IPS-18c (cell line): ENCODE results near the gene PIGL.

Experiments
- H3K4me3 ChIP-seq: 2 replicates; pipeline ENCODE4 v1.7.0; 2013; ENCODE audit warnings: low read depth, mild to moderate bottlenecking, low read length, moderate library complexity; ENCODE audit not compliant: insufficient read depth
- H3K9me3 ChIP-seq: one replicate; pipeline ENCODE4 v1.6.1; 2013; ENCODE audit warnings: mild to moderate bottlenecking, low read length, moderate library complexity; ENCODE audit not compliant: control insufficient read depth, insufficient read depth

The PIGL gene

DNA sequence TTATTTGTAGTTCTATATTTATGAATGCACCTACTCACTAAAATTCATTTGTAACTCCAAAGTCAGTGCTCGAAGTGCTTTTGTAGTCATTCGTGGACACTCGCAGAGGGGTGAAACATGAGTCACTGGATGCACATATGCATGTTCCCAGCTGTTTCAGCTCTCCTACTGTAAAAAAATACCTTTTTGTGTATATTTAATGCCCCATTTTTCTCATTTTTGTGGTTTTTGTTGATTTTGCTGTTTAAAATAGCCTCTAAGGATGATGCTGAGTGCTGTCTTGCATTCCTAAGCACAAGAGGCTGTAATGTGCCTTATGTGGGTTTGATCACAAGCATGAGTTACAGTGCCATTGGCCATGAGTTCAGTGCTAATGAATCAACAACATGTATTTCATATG, 105.6 kb downstream of the PIGL start:
- Histone ChIP-seq H3K4me3 (no peak overlapping the region), H3K9me3 (no peaks in the 10 kb centered on the region)

DNA sequence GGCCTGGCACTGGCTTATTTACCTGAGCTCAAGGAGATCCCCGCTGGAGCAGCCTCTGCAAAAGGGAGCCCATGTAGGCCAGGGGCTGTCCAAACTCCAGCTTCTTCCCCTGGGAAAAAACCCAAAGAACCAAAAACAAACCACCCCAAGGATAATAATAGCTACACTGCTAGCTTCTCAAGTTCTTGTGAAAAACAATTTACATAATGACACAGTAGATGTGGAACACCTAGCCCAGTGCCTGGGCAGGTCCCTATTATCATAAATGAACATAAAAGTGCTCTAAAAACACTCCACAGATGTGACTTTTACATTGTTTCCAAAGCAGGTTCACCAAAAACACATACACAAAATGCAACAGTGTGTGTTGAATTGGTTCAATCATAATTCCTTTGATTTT, 109.0 kb downstream of the PIGL start:
- Histone ChIP-seq H3K4me3 (no peak overlapping the region), H3K9me3 (no peaks in the 10 kb centered on the region)

DNA sequence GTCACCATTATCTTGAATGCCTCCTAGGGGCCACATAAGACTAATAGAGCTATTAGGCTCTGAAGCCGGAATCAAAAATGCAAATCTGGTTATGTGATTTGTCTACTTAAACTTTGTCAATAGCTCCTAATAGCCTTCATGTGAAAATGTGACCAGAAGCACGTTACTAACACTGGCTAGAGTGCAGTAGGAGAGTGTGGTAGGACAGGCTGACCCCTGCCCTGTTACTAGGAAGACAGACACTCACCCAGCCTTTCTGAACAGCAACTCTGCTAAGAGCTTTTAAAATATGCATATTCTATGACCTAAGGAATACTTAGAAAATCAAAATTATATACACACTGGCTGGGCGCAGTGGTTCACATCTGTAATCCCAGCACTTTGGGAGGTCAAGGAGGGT, 110.0 kb downstream of the PIGL start:
- H3K9me3 ChIP-seq = no peaks in the 10 kb centered on the region
- H3K4me3 ChIP-seq = no peak overlapping the region

DNA sequence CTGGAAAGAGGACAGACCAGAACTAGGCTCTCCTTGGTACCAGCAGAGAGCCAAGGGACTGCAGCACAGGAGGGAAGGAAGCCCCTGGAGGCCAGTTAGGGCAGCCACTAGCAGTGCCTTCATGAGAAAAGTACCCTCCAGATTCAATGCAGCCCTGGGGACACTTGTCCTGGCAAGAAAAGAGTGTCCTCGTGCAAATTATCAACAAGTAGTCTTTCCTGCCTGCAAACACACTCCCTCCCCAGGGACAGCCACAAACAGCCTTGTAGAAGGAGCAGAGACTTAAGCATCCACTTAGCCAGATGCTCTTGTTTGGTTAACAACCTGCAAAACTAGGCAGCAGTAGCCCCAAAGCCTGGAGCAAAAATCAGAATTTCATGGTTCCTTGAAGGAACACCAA, 112.0 kb downstream of the PIGL start:
- no peaks in the 10 kb centered on the region for H3K9me3 ChIP-seq
- H3K4me3 ChIP-seq = no peak overlapping the region

DNA sequence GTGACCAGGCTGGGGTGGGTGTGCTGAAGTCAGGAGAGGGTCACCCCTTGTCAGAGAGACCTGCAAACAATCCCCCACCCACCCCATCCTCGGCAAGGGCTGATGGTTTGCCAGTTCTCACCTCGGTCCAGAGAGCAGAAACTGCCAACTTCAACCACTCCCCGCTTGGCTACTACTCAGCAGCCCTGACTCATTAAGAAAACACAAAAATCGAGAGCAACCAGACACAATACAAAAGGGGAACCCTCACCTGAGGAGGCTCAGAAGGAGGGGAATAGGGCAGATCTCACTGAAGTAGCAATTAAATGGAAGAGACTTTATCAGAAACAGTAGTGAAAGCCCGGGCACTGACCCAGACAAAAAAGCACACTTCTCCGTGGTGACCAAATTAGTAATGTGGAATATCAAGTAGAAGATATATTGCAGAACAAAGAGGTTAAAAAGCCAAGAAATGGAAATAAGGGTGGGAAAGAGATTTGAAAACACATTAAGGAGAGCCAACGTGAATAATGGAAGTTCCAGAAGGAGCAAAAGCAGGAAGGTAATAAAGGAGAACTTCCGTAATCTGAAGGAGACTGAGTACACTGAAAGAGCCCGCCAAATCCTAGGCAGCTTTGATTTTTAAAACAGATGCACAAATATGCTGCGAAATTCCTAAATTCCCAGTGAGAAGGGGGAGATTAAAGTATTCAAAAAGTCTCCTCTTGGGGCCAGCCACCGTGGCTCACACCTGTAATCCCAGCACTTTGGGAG, 112.7 kb downstream of the PIGL start:
- Histone ChIP-seq H3K4me3 (no peak overlapping the region), H3K9me3 (no peaks in the 10 kb centered on the region)

DNA sequence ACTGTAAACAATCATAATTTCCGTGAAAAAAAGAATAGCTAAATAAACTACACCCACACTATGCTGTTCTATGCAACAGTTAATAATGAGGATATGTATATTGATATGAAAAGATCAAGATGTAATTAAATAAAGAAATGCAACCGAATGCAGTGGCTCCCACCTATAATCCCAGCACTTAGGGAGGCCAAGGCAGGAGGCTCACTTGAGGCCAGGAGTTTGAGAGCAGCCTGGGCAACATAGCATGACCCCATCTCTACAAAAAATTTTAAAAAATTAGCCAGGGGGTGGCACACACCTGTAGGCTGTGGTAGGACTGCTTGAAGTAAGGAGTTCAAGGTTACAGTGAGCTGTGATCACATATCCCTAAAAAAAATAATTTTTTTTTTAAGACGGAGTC, 121.4 kb downstream of the PIGL start:
- H3K9me3 ChIP-seq = no peaks in the 10 kb centered on the region
- no peak overlapping the region for H3K4me3 ChIP-seq

DNA sequence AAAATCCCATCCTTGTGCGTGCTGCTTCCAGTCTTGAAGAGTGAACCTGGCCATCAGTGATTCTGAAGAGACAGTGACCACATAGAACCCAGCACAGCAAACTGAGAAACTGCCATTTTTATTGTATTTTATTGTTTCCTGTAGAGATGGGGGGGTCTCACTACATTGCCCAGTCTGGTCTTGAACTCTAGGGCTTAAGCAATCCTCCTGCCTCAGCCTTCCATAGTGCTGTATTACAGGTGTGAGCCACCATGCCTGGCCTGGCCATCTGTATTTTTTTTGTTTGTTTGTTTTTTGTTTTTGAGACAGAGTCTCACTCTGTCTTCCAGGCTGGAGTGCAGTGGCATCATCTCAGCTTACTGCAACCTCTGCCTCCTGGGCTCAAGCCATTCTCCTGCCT, 122.4 kb downstream of the PIGL start:
- H3K4me3 ChIP-seq = no peak overlapping the region
- H3K9me3 ChIP-seq = no peaks in the 10 kb centered on the region

DNA sequence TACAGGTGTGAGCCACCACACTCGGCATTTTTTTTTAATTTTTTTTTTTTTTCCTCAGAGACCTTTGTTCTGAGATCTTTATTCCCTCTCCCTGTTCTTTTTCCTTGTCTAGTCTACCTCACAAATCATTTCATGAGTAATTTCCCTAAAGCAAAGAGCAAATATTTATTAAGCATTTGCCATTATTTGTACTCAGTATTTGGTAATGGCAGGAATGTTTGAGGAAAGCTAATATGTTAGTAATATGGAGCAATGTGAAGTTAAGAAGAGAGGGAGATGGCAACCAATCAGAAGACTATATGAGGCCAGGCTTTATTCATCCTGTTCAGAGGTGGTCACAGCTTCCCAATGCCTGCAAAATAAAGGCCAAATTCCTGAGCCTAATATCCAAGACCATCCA, 122.9 kb downstream of the PIGL start:
- Histone ChIP-seq H3K4me3 (no peak overlapping the region), H3K9me3 (no peaks in the 10 kb centered on the region)

DNA sequence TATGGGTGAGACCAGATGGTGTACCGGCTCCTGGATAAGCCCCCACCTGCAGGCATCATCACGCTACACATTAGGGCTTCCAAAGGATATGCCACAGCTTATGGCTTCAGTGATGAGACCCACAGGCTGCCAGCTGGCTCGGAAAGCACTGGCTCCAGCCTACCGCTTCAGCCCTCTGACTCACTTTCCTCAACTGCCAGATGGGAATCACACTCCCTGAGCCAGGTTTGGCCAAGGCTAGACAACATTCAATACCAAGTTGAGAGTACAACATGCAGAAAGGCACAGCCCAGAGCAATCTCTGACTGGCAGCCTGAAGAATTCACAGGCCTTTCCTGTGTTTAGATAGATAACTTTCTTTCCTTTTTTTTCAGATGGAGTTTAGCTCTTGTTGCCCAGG, 126.0 kb downstream of the PIGL start:
- no peaks in the 10 kb centered on the region for H3K9me3 ChIP-seq
- no peak overlapping the region for H3K4me3 ChIP-seq

DNA sequence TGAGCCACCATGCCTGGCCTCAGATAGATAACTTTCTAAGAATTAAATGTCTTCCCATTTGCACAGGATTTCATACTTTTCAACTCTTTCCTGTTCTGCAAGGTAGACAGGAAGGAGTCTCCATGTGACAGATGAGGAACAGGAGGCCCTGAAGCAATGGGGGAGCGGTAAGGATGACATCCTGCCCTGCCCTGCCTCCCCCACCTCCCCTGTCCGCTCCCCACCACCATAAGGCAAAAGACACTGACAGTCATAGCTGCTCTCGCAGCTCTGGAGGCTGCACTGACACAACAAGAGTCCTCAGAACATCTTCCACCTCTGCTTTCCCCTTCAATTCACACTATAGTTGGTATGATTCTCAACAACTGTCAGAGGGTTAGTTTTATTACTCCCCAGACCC, 126.6 kb downstream of the PIGL start:
- H3K4me3 ChIP-seq = no peak overlapping the region

DNA sequence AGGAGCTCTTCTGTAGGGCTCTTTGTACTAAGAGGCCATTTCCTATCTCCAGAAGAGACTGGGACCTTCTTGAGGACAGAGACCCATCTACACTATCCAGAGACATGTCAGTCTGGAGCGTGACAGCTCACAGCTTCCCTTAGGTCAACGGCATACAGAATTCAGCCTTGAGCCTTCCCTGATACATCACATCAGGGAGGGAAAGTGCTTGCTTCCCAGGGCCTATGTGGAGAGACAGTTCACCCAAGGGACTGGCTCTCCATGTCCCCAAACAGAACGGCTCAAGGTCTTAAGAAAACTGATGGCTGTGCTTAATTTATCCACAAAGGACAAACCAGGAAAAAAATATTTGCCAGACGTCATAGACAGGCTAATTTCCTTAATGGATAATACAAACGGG, 128.6 kb downstream of the PIGL start:
- no peak overlapping the region for H3K4me3 ChIP-seq
- H3K9me3 ChIP-seq = no peaks in the 10 kb centered on the region

More for the DNA sequence above, 126.6 kb downstream of the PIGL start:
- H3K9me3 ChIP-seq = no peaks in the 10 kb centered on the region

DNA sequence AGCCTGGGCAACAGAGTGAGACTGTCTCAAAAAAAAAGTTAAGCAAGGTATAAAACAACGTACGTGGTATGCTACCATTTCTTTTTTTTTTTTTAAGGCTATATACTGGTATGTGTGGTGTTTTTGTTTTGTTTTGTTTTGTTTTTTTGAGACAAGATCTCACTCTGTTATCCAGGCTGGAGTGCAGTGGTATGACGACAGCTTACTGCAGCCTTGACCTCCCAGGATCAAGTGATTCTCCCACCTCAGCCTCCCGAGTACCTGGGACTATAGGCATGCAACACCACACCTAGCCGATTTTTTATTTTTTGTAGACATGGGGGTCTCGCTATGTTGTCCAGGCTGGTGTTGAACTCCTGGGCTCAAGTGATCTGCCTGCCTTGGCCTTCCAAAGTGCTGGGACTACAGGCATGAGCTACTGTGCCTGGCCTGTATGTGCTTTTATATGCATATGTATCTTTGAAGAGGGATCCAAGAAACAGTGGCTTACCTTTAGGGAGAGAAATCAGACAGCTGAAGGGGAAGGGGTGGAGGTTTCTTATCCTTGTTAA, 129.8 kb downstream of the PIGL start:
- H3K9me3 ChIP-seq = no peaks in the 10 kb centered on the region
- H3K4me3 ChIP-seq = no peak overlapping the region

DNA sequence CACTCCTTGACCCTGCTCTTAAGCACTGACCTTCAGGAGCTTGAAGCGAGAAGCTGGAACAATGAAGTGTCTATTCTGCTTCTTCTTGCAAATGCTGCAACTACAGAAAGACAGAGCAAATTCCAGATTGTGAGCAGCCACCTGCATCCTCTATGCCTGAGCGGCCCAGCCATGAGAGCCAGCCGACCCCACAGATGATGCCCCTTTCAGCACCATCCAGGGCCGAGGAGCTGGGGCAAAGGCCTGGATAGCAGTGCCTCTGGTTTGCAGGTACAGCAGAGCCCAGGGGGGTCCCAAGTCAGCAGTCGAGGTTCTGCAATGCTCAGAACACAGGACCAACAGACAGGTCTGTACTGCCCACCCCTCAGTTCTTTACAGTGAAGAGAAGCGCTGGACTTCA, 131.6 kb downstream of the PIGL start:
- Histone ChIP-seq H3K9me3 (no peaks in the 10 kb centered on the region), H3K4me3 (no peak overlapping the region)

DNA sequence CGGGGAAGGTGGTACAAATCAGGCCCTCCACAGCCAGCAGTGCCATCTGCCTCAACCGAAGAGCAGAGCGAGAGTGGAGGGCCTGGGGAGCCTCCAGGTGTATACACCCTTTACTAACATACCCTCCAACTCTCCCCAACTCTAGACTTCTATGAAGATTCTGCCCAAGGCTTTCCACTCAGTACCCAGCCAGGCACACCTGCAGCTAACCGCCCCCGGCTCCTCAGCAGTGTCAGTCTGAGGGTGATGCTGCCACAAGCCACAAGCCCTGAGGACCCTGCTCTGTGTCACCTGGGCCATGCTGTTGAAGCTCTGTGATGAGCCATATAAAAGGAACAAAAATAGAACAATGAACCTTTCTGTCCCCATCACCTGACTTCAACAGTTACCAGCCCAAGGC, 132.4 kb downstream of the PIGL start:
- Histone ChIP-seq H3K4me3 (no peak overlapping the region), H3K9me3 (no peaks in the 10 kb centered on the region)

DNA sequence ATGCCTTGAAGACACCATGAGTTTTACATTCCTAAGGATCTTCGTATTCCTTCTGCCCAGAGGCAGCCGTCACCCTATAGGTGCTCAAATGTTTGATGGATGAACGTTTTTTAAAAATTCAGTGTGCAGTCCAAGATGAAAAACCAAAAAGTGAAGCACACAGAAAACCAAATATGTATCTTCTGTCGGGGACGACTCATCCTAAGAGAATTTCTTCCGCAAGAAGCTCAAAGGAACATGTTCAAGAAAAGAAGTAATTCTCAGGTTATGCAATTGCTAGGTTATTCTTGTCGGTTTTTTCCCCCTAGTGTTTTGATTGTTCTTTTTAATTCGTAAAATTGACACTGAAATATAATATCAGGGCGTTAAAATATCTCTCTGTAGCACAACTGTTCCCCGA, 134.8 kb downstream of the PIGL start:
- H3K4me3 ChIP-seq = peak overlapping the region; percentile 82
- no peaks in the 10 kb centered on the region for H3K9me3 ChIP-seq

DNA sequence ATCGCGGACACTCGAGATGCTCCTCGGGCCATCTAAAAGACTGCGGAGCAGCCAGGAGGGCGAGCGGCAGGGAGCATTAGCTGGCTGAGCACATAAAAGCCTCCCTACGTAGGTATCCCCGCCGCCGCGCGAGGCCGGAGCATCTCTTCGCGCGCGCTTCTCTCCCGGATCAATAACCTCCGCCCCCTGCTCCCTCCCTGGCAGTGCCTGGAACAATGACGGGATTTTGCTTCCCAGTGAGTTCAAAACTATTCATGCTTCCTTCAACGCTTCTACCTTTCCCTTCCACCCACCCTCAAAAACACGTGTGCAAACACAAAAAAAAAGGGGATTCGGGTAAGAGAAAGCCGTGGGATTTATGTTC, 135.3 kb downstream of the PIGL start:
- Histone ChIP-seq H3K4me3 (peak overlapping the region; percentile 82), H3K9me3 (no peaks in the 10 kb centered on the region)

DNA sequence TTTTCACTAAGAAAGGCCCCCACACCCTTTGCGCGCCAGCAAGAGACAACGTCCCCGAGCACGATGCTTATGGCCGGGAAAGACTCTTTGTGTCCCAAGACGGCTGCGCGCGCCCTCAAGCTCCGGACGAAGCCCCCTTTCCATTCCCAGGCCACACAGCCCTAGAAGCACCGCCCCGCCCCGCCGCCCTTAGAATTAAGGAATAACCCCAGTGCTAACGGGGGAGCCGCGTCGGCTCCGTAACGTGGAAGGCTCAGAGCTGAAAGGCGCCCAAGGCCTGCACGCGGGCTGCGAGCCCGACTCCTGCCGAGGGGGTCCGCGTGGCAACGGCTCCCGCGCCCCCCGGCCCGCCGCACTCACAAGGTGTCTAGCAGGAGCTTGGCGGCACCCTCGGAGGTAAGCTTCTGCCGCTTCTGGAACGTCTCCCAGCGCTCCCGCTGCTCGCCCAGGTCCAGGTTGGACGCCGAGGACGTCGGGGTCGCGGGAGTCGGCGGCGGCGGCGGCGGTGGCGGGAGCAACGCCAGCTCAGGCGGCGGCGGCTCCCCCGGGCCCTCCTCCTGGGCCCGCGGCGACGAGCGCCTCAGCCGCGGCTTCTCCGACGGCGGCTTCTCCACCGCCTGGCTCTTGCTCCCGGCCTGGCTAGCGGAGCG, 135.8 kb downstream of the PIGL start:
- Histone ChIP-seq H3K4me3 (peak overlapping the region; percentile 82), H3K9me3 (no peaks in the 10 kb centered on the region)

DNA sequence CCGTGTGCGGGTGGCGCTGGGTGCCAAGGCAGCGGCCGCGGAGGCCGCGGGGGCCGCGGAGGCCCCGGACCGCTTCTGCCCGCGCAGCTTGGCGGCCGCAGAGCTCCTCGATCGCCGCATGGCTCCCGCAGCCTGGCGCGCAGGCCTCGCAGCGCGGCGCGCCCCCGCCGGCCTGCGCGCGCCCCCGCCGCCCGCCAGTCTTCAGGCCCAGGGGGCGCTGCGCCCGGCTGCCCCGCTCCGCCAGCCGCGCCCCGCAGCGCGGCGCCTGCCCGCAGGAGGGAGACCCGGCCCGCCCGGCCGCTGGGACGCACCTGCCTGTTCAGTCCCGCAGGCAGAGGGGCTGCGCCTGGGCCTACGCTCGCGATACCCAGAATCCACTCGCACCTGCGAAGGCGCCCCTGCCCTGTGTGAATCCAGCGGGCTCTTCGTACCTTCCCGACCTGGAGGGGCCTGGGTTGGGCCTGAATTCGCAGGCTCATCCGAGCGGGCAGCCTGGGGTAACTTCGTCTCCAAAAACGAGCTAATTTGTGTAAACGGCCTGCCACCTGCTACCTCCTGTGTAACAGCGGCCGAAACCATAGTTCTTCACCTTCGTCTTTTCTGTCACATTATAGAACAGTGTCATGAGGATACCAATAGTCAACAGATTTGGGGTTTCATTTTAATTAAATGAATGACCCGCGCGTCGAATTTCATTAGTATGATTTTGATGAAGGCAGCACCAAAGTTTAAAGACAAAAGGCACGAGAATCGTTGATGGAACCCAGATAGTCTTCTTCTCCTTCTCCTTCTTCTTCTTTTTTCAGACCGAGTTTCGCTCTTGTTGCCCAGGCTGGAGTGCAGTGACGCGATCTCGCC, 136.5 kb downstream of the PIGL start, which contains the start of gene CENPV:
CENPV (minus strand) TSS at position 153 of the 858 bp plus-strand sequence; CDS start at position 120, 33 bp downstream.
- H3K4me3 ChIP-seq = peak within 1 kb of the TSS; percentile 82
- no peaks in the 10 kb centered on the region for H3K9me3 ChIP-seq
